ENCODE results near the gene RFX5. TPM values are rescaled to one million over a fixed set of nuclear protein-coding genes. Genes with fewer than 3 reads are reported as not detected.

The RFX5 gene
- total and polyA plus RNA-seq, 12 donors, result 6.5 to 38.4 (median 21.5) TPM

DNA sequence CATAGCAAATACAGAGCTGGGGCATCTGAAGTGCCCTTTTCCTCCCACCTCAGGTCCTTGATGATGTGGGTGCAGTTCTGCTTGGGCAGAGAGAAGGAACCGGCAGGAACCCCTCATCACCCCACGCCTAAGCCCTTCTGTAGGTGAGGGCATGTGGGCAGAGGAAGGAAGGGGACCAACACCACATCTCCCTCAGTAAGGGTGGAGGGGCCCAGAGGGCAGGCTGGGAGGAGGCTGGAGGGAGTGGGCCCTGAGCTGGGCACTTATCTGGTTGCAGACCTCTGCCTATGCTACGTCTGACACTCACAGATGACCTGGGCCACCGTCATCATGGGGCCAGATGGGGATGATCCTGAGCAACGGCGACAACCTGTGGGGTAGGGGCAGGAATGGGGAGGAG is 54.0 kb downstream of the RFX5 start:
- Histone ChIP-seq H3K9me3 (no peaks in the 10 kb centered on the region), H3K27ac (no peak overlapping the region), H3K4me3 (no peak overlapping the region), H3K27me3 (no peaks in the 10 kb centered on the region), H3K36me3 (peaks cover 0 to 100% (median 82%) of the 10 kb centered on the region in 9 donors), H3K4me1 (peaks cover 0 to 7% (median 0%) of the 10 kb centered on the region in 9 donors)
- WGBS, 2 donors, result 84 to 85% methylated on average over 6 of the region's 6 CpGs
- ATAC-seq (peak in 1 of 8 donors; percentile 6), DNase-seq (no peak)
- TF ChIP-seq, protein P1, sequence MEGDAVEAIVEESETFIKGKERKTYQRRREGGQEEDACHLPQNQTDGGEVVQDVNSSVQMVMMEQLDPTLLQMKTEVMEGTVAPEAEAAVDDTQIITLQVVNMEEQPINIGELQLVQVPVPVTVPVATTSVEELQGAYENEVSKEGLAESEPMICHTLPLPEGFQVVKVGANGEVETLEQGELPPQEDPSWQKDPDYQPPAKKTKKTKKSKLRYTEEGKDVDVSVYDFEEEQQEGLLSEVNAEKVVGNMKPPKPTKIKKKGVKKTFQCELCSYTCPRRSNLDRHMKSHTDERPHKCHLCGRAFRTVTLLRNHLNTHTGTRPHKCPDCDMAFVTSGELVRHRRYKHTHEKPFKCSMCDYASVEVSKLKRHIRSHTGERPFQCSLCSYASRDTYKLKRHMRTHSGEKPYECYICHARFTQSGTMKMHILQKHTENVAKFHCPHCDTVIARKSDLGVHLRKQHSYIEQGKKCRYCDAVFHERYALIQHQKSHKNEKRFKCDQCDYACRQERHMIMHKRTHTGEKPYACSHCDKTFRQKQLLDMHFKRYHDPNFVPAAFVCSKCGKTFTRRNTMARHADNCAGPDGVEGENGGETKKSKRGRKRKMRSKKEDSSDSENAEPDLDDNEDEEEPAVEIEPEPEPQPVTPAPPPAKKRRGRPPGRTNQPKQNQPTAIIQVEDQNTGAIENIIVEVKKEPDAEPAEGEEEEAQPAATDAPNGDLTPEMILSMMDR (IDR thresholded peaks at IDR 0.05), result no peak
- intact Hi-C loops (cut with DNase I), result no loop called here

GRCh38 chr1:151292207-151293030 is 54.6 kb downstream of the RFX5 start:
- H3K36me3 ChIP-seq, result peaks cover 0 to 100% (median 84%) of the 10 kb centered on the region in 9 donors
- DNase-seq, result no peak
- peak in 1 of 8 donors; percentile 13 for ATAC-seq
- no peak overlapping the region for H3K27ac ChIP-seq
- H3K9me3 ChIP-seq, result no peaks in the 10 kb centered on the region
- 75 to 81% methylated on average over 13 of the region's 13 CpGs for WGBS, 2 donors
- TF ChIP-seq, protein P1 (IDR thresholded peaks at IDR 0.05), result no peak
- H3K4me3 ChIP-seq, result no peak overlapping the region
- intact Hi-C loops (cut with DNase I), result no loop called here
- H3K27me3 ChIP-seq, result no peaks in the 10 kb centered on the region
- peaks cover 0 to 7% (median 0%) of the 10 kb centered on the region in 9 donors for H3K4me1 ChIP-seq

GRCh38 chr1:151290709-151291303 is 56.2 kb downstream of the RFX5 start:
- peaks cover 0 to 100% (median 90%) of the 10 kb centered on the region in 9 donors for H3K36me3 ChIP-seq
- intact Hi-C loops (cut with DNase I), result no loop called here
- 82 to 83% methylated on average over 19 of the region's 19 CpGs for WGBS, 2 donors
- H3K4me3 ChIP-seq, result no peak overlapping the region
- peaks cover 0 to 7% (median 0%) of the 10 kb centered on the region in 9 donors for H3K4me1 ChIP-seq
- ATAC-seq (peak in 1 of 8 donors; percentile 3), DNase-seq (no peak)
- no peak overlapping the region for H3K27ac ChIP-seq
- H3K9me3 ChIP-seq, result no peaks in the 10 kb centered on the region
- TF ChIP-seq, protein P1 (IDR thresholded peaks at IDR 0.05), result no peak
- H3K27me3 ChIP-seq, result no peaks in the 10 kb centered on the region

Other genes starting within 250 kb of the RFX5 start
- 10 to 100 TPM; 23.2 to 68.1 (median 54.9) TPM for gene SEMA6C, start 200.6 kb downstream of the RFX5 start, total RNA-seq
- 100 to 1,000 TPM in 1 of 2 donors, 10 to 100 TPM in 1; 15.7 to 141 TPM for gene SEMA6C, start 200.6 kb downstream of the RFX5 start, polyA plus RNA-seq
- gene TNFAIP8L2, start 190.6 kb downstream of the RFX5 start, total RNA-seq, result 1 to 10 TPM in 4 of 10 donors, under 1 TPM in 5, not detected in 1; 0.35 to 5.8 (median 0.71) TPM
- gene TNFAIP8L2, start 190.6 kb downstream of the RFX5 start, polyA plus RNA-seq, result 1 to 10 TPM; 2.4 to 4.0 TPM
- gene LYSMD1, start 181.3 kb downstream of the RFX5 start, total RNA-seq, result 10 to 100 TPM; 11.4 to 16.5 (median 13.3) TPM
- 1 to 10 TPM; 5.7 to 8.5 TPM for gene LYSMD1, start 181.3 kb downstream of the RFX5 start, polyA plus RNA-seq
- 10 to 100 TPM; 12.9 to 26.6 (median 18.3) TPM for gene SCNM1, start 181.1 kb downstream of the RFX5 start, total RNA-seq
- gene SCNM1, start 181.1 kb downstream of the RFX5 start, polyA plus RNA-seq, result 10 to 100 TPM; 52.3 to 57.6 TPM
- under 1 TPM in 2 of 10 donors, not detected in 8; 0.46 to 0.74 TPM for gene TMOD4, start 171.3 kb downstream of the RFX5 start, total RNA-seq
- under 1 TPM; 0.06 to 0.88 TPM for gene TMOD4, start 171.3 kb downstream of the RFX5 start, polyA plus RNA-seq
- gene VPS72, start 157.1 kb downstream of the RFX5 start, total RNA-seq, result 10 to 100 TPM; 29.6 to 47.2 (median 39.6) TPM
- gene VPS72, start 157.1 kb downstream of the RFX5 start, polyA plus RNA-seq, result 10 to 100 TPM; 24.8 to 33.4 TPM
- gene PIP5K1A, start 148.7 kb downstream of the RFX5 start, total RNA-seq, result 10 to 100 TPM; 32.4 to 48.0 (median 39.2) TPM
- 10 to 100 TPM; 11.5 to 32.2 TPM for gene PIP5K1A, start 148.7 kb downstream of the RFX5 start, polyA plus RNA-seq
- gene PSMD4, start 92.5 kb downstream of the RFX5 start, total RNA-seq, result 100 to 1,000 TPM; 119 to 157 (median 147) TPM
- 100 to 1,000 TPM; 222 to 300 TPM for gene PSMD4, start 92.5 kb downstream of the RFX5 start, polyA plus RNA-seq
- gene ZNF687, start 65.0 kb downstream of the RFX5 start, total RNA-seq, result 10 to 100 TPM; 10.4 to 15.1 (median 13.1) TPM
- gene ZNF687, start 65.0 kb downstream of the RFX5 start, polyA plus RNA-seq, result 1 to 10 TPM; 5.9 to 8.0 TPM
- 10 to 100 TPM; 37.1 to 52.1 (median 42.5) TPM for gene PI4KB, start 19.8 kb downstream of the RFX5 start, total RNA-seq
- 10 to 100 TPM; 17.6 to 29.0 TPM for gene PI4KB, start 19.8 kb downstream of the RFX5 start, polyA plus RNA-seq
- 100 to 1,000 TPM in 1 of 10 donors, 10 to 100 TPM in 9; 32.3 to 112 (median 59.7) TPM for gene SELENBP1, start 25.5 kb upstream of the RFX5 start, total RNA-seq
- gene SELENBP1, start 25.5 kb upstream of the RFX5 start, polyA plus RNA-seq, result 10 to 100 TPM; 20.7 to 54.1 TPM
- 100 to 1,000 TPM; 169 to 241 (median 203) TPM for gene PSMB4, start 52.3 kb upstream of the RFX5 start, total RNA-seq
- gene PSMB4, start 52.3 kb upstream of the RFX5 start, polyA plus RNA-seq, result 100 to 1,000 TPM; 343 to 441 TPM
- gene POGZ, start 112.2 kb upstream of the RFX5 start, total RNA-seq, result 10 to 100 TPM; 36.7 to 58.6 (median 48.9) TPM
- 10 to 100 TPM in 1 of 2 donors, 1 to 10 TPM in 1; 8.2 to 34.7 TPM for gene POGZ, start 112.2 kb upstream of the RFX5 start, polyA plus RNA-seq
- under 1 TPM in 7 of 10 donors, not detected in 3; 0.13 to 0.73 (median 0.28) TPM for gene CGN, start 164.1 kb upstream of the RFX5 start, total RNA-seq
- under 1 TPM; 0.07 to 0.15 TPM for gene CGN, start 164.1 kb upstream of the RFX5 start, polyA plus RNA-seq
- 10 to 100 TPM in 1 of 10 donors, 1 to 10 TPM in 9; 2.9 to 13.0 (median 5.5) TPM for gene TUFT1, start 193.1 kb upstream of the RFX5 start, total RNA-seq
- gene TUFT1, start 193.1 kb upstream of the RFX5 start, polyA plus RNA-seq, result 1 to 10 TPM; 2.6 to 2.7 TPM